ENCODE results near the gene NPTX1. TPM values are rescaled to one million over a fixed set of nuclear protein-coding genes. Genes with fewer than 3 reads are reported as not detected.

Gene NPTX1
- total and polyA plus RNA-seq, 2 of the 13 experiments (the other 11 are each of a cell fraction or from before 2014, with no cell fraction given), result 0.01 TPM; not detected in 1

DNA sequence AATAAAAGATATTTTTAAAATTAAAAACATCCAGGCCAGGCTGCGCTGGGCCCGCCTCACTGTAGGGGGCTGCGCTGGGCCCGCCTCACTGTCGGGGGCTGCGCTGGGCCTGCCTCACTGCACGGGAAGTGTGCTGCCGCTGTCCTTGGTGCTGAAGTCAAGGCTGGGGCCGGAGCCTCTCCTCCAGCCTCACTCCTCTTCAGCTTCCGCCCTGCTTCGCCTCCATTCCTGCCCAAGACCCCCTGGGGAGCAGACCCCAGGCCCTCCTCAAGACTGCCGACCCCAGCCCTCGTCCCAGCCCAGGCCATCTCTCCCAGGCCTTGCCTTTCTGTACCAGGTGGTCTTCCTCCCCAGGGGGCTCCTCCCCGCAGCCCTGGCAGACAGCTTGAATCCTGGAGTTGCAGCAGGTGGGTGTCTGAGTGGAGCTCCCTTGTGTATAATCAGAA lies 35.3 kb downstream of the NPTX1 start (continued):
- TF ChIP-seq ZNF550 (CRISPR knock-in tag; IDR thresholded peaks at IDR 0.05; ENCODE audit: borderline replicate concordance), result no peak
- TF ChIP-seq NFIB (CRISPR knock-in tag; IDR thresholded peaks at IDR 0.05; ENCODE audit: borderline replicate concordance), result no peak
- TF ChIP-seq ZNF879 (CRISPR knock-in tag; IDR thresholded peaks at IDR 0.05), result peak; percentile 59; the same call in 1 of the 2 replicates
- peak; percentile 65; the same call in 1 of the 2 replicates for TF ChIP-seq ZNF503 (CRISPR knock-in tag; IDR thresholded peaks at IDR 0.05)
- TF ChIP-seq, protein P1, sequence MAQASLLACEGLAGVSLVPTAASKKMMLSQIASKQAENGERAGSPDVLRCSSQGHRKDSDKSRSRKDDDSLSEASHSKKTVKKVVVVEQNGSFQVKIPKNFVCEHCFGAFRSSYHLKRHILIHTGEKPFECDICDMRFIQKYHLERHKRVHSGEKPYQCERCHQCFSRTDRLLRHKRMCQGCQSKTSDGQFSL (CRISPR knock-in tag; IDR thresholded peaks at IDR 0.05), result 0 out of 2 replicates have a peak, but pooled peaks have one; percentile 46
- TF ChIP-seq TCF7L2 (IDR thresholded peaks at IDR 0.05; ENCODE audit: low read depth, low read length), result no peak
- peak; percentile 69 for TF ChIP-seq ZNF788 (CRISPR knock-in tag; IDR thresholded peaks at IDR 0.05; ENCODE audit: borderline replicate concordance)
- peak; percentile 89; the same call in 1 of the 2 replicates for TF ChIP-seq ZBTB20 (CRISPR knock-in tag; IDR thresholded peaks at IDR 0.05; ENCODE audit: borderline replicate concordance, low read depth)
- TF ChIP-seq, protein P2, sequence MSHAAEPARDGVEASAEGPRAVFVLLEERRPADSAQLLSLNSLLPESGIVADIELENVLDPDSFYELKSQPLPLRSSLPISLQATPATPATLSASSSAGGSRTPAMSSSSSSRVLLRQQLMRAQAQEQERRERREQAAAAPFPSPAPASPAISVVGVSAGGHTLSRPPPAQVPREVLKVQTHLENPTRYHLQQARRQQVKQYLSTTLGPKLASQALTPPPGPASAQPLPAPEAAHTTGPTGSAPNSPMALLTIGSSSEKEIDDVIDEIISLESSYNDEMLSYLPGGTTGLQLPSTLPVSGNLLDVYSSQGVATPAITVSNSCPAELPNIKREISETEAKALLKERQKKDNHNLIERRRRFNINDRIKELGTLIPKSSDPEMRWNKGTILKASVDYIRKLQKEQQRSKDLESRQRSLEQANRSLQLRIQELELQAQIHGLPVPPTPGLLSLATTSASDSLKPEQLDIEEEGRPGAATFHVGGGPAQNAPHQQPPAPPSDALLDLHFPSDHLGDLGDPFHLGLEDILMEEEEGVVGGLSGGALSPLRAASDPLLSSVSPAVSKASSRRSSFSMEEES (CRISPR knock-in tag; IDR thresholded peaks at IDR 0.05), result peak; percentile 92
- TF ChIP-seq BRD4 (CRISPR knock-in tag; IDR thresholded peaks at IDR 0.05), result no peak
- TF ChIP-seq ZKSCAN5 (CRISPR knock-in tag; IDR thresholded peaks at IDR 0.05), result peak; percentile 47; the same call in 1 of the 2 replicates
- no peak for TF ChIP-seq ZNF501 (CRISPR knock-in tag; IDR thresholded peaks at IDR 0.05)
- no peak for TF ChIP-seq MED8 (CRISPR knock-in tag; IDR thresholded peaks at IDR 0.05; ENCODE audit: insufficient replicate concordance)
- no peak for TF ChIP-seq NFE2L2 (IDR thresholded peaks at IDR 0.05; ENCODE audit: low read length)
- peak; percentile 72; the same call in 1 of the 2 replicates for TF ChIP-seq GPN1 (CRISPR knock-in tag; IDR thresholded peaks at IDR 0.05; ENCODE audit: borderline replicate concordance)
- TF ChIP-seq SSRP1 (CRISPR knock-in tag; IDR thresholded peaks at IDR 0.05), result no peak
- no peak for TF ChIP-seq NFATC3 (CRISPR knock-in tag; IDR thresholded peaks at IDR 0.05)
- TF ChIP-seq, protein P3, sequence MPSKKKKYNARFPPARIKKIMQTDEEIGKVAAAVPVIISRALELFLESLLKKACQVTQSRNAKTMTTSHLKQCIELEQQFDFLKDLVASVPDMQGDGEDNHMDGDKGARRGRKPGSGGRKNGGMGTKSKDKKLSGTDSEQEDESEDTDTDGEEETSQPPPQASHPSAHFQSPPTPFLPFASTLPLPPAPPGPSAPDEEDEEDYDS (CRISPR knock-in tag; IDR thresholded peaks at IDR 0.05), result peak; percentile 28; the same call in 1 of the 2 replicates
- TF ChIP-seq PRMT3 (CRISPR knock-in tag; IDR thresholded peaks at IDR 0.05; ENCODE audit: borderline replicate concordance, low read depth), result no peak
- TF ChIP-seq ZFP62 (CRISPR knock-in tag; IDR thresholded peaks at IDR 0.05), result no peak
- TF ChIP-seq IRF1 (CRISPR knock-in tag; IDR thresholded peaks at IDR 0.05; ENCODE audit: low read depth), result no peak
- TF ChIP-seq, protein P4, sequence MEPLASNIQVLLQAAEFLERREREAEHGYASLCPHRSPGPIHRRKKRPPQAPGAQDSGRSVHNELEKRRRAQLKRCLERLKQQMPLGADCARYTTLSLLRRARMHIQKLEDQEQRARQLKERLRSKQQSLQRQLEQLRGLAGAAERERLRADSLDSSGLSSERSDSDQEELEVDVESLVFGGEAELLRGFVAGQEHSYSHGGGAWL (CRISPR knock-in tag; IDR thresholded peaks at IDR 0.05), result peak; percentile 99
- TF ChIP-seq FOXK1 (CRISPR knock-in tag; IDR thresholded peaks at IDR 0.05; ENCODE audit: borderline replicate concordance, low read depth), result peak; percentile 85; the same call in 1 of the 2 replicates
- no peak for TF ChIP-seq DR1 (CRISPR knock-in tag; IDR thresholded peaks at IDR 0.05)
- peak; percentile 75; the same call in 1 of the 2 replicates for TF ChIP-seq GLMP (CRISPR knock-in tag; IDR thresholded peaks at IDR 0.05; ENCODE audit: borderline replicate concordance)
